Right lobe of liver (tissue), 4 donors: ENCODE measurements around the gene ZNF124.

Source experiments
- CTCF ChIP-seq, 4 donors: fragments of 200-600 bp in 3 of 4; fragments of 450-650 bp in 1 of 4; IDR thresholded peaks; one replicate each; pipeline versions ENCODE4 v1.5.1 to v1.8.0; 2016 to 2022; ENCODE audit warnings: antibody characterized with exemption in 4 of 4, mild to moderate bottlenecking in 2 of 4
- POLR2A ChIP-seq: fragments of 450-650 bp; IDR thresholded peaks from one replicate; pipeline ENCODE4 v1.6.1; 2017; ENCODE audit warnings: antibody characterized with exemption, mild to moderate bottlenecking
- donor health status: DM: no; HTN: no; CAD: no.
- donor health status: DM: no; HTN: no; CAD: no.
- donor health status: DM: no; HTN: yes; CAD: no.

DNA sequence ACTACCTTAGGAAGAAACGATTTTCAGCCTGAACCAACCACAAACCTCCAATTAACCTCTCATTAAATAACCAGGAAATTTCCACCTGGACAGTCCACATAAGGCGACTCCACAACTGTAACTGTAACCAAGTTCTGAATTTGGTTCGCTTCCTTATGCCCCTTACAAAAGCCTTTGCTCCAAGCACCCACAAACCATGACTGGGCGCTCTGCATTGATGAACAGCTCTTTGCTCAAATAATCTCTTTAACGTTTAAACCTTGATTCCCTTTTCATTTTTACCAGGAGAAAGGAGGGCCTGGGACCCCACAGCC is 38.2 kb upstream of the ZNF124 start:
- TF ChIP-seq CTCF (IDR thresholded peaks at IDR 0.05) = no peak
- no peak for TF ChIP-seq POLR2A
